Stimulated activated CD4-positive, alpha-beta T cell treated with anti-CD3 and anti-CD28 coated beads, TNF-alpha, amount 100 ng/mL, for 24 hours (primary cell): ENCODE data around the gene DUS4L.

Experiments used
- DNase-seq, 3 experiments: peaks; one replicate each; pipeline ENCODE4 v3.0.0-alpha.2; 2020; ENCODE audit warnings: low read depth in 3 of 3

The DUS4L gene

DNA sequence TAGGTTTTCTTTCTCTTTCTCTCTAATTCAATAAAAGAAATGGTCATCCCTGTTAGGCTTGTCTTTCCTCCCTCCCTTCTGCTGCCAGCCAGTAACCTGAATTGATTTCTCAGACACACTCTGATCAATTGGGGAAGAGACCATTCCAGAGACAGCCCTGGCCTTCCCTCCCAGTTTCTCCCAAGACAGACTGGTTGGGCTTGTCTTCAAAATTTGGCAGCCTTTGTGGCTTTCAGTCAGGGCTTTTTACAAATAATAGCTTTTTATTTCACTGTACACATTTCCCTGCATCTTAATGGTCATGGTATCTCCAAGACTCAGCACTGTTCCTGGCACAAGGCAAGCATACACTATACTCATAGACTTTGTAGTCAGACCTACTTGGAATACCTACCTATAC is 50.2 kb downstream of the DUS4L start:
- DNase-seq = no peak

DNA sequence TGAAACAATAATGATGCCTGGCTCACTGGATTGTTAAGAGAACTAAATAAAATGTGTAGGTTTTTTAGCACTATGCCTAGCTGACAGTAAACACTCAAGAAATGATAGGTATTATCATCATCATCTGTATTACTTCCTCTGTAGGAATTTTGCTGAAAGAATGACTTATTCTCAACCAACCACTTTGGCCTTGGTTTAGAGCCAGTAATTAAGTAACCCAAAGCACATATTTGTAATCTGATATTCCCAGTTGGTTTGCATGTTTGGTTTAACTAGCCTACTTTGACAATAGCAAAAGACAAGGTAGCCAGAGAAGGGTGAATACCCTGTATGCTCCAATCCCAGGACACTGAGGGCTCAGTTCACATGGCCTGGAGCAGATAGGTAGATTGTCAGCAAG is 50.7 kb downstream of the DUS4L start:
- DNase-seq = no peak

DNA sequence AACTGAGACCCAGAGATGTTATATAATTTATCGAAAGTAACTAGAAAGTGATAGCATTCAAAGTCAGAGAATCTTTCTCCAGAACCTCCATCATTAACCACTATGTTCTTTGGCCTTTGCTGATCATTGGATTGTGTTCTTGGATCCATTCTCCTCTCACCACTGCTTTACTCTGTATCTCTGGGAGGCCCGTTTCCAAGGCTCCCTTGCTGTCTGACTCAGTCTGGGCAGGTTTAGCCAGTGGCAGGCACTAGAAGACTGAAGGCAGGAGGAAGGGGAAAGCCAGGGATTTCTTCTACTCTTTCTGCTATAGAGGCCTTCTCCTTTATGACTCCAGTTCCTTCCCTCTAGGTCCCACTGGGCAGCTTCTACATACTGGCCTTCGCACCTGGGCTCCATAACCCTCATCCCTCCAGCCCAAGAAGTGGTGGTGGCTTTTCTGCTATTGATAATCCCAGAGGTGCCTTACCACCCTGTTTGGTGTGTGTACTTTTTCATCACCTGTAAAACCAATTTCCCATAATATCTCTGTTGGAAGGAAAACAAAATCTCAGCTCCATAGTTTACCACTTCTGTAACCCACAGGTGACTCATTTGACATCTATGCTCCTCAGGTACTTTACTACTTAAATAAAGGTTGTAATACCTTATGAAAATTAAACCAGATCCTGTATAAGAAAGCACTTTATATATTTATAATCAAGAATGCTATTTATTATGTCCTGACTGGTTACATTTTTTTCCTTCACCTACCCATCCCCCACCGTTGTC is 52.3 kb downstream of the DUS4L start:
- no peak for DNase-seq

DNA sequence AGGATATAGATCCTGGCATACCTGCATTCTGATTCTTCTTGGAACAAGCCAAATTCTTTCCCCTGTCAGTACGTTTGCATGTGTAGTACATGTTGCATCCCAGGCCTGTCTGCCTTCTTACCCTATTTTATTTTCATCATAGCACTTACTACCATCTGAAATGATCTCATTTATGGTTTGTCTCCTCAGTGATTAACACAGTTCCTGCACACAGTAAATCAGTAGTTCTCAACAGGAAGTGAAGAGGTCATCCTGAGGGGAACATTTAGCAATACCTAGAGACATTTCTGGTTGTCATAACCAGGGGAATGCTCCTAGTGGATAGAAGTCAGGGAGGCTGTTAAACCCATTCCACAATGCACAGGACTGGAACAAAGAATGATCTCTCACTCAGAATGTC is 58.7 kb downstream of the DUS4L start:
- DNase-seq = no peak

DNA sequence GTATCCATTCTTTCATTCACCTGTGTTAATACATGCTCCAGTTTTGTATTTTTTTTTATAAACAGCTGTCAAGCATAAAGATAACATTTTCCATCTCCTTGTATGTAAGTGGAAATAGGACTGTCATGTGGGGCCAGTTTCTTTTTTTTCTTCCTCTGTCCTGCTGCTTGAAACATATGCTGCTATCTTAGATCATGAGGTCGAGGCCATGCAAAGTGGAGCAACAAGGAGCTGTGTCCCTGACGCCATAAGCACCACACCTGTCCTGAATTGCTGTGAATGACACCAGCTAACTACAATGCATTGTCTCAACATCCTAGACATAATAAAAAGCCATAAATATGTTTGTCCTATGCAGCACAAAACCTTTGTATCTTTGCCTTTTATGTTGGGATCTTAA is 59.1 kb downstream of the DUS4L start:
- DNase-seq = no peak

DNA sequence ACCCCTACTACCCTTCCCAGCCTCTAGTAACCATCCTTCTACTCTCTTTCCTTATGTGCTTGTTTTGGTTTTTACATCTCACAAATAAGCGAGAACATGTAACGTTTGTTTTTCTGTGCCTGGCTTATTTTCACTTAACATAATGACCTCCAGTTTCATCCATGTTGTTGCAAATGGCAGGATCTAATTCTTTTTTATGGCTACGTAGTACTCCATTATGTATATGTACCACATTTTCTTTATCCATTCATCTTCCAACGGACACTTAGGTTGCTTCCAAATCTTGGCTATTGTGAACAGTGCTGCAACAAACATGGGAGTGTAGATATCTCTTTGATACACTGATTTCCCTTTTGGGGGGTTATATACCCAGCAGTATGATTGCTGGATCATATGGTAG is 63.2 kb downstream of the DUS4L start:
- no peak for DNase-seq
